ENCODE results near the gene NRN1.

The NRN1 gene

GRCh38 chr6:6002005-6002847, 4.5 kb downstream of the NRN1 start:
- peak; percentile 79 for DNase-seq

DNA sequence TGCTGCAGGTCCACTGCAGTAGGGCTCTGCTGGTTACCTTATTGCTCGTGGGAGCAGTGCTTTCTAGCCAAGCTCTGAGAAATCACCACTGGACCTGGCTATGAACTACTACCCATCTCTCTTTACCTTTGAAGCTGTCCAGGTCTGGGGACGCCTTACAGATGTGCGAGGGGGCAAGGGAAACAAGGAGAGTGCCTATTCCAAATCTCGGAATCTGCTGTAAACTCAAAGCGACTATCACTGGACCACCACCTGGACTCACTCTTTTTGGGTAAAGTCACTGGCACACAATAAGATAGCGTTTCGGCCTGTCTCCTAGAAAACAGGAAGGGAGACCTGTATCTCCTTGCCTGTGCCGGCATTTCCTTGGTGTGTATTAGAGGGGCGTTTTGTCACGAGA, 5.3 kb downstream of the NRN1 start:
- no peak for DNase-seq

DNA sequence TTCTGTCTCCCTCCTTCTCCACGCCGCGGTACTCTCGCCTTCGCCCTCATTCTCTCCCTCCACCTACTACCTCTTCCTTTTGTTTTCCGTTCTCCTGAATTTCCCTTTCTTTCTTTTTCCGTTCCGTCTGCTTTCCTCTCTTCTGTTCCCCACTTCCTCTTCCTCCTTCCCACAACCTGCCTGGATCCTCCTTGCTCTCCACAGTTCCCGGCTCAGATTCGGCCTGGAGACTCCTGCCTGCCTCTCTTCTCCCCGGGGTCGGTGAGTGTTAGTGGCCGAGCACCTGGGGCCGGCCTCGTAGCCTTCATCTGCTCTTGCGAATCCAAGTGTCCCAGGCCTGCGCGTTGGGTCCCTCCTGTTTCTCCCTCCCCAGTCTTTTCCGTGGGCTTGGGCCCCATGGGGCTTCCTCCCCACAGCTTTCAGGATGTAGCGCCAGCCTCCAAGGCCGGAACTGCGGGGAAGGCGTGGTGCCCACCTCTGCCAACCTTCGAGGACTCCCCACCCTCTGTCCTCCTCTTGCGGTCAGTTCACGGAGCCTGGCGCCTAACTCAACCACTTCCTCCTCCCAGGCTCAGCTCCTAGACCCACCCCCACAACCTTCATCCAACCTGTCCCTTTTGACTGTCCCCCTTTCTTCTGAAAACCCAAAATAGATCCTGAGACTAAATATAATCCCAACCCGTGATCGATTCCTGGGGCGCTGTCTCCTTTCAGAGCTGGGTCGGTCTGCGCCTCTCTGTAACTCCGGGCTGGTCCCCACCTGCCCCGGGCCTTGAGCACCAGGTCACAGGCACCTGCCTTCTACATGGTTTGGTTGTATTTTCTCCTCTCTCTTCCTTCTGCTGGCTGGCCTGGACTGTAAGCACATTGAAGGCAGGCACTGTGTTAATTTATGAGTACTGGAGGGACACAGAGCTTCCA, 6.8 kb downstream of the NRN1 start:
- DNase-seq: no peak

- peak; percentile 84 for DNase-seq
These were observed 7.7 kb downstream of the NRN1 start for GRCh38 chr6:5998711-5999687.

GRCh38 chr6:5998236-5998635, 8.5 kb downstream of the NRN1 start:
- peak; percentile 82 for DNase-seq

DNA sequence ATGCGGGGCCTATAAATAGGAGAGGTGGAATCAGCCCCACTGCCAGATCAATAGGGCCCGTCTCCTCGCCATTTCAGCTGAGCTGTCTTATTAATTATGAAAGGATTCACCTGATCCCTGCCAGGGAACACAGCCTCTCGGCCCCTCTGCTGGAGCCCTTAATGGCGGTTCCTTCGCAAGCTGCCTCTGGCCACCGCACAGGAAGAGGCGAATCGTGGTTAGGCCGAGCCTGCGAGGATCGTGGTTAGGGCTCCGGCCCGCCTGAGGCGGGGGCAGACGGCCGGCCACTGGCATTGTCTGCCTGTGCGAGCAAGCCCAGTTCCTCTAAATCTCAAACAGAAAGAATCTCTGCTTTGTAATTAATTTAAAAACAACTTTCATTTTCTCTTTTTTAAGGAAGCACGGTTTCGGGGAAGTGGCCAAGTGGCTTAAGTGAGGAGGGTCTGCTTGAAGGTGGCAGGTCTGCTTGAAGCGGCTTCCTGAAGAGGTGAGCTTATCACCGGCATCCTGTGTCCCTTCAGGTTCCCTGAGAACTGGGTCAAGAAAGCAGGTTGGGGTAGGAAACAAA, 9.2 kb downstream of the NRN1 start:
- peak; percentile 87 for DNase-seq

DNA sequence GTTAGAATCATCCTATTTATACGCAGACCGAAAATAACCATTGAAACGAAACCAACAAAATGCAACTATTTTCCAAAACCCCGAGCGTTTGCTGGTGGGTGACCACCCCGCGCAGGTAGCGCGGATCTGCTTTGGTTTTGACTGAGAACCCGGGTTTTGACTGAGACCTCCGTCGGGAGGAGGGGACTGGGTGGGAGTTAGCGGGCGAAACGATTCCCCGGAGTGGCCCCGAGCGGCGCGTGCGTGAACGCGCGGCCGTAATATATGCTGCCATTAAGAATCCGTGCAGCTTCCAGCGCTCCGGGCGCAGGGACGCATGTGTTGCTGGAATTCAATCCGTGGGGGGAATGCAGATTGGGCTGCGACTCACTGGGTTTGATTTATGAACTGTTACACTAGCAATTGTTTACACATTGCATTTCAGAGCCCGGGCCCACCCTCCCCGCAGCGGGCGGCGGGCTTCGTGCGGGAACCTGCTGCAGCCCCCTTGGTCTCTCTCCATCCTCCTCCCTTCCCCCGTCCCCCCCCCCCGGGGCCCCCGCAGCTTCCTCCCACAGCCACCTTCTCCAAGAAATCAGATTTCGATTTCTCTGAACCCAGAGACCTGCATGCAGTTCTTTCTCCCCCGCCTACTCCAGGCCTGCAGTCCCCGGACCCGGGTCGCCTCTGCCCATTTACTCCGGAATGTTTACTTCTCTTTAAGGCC, 9.9 kb downstream of the NRN1 start:
- DNase-seq: peak; percentile 88

DNA sequence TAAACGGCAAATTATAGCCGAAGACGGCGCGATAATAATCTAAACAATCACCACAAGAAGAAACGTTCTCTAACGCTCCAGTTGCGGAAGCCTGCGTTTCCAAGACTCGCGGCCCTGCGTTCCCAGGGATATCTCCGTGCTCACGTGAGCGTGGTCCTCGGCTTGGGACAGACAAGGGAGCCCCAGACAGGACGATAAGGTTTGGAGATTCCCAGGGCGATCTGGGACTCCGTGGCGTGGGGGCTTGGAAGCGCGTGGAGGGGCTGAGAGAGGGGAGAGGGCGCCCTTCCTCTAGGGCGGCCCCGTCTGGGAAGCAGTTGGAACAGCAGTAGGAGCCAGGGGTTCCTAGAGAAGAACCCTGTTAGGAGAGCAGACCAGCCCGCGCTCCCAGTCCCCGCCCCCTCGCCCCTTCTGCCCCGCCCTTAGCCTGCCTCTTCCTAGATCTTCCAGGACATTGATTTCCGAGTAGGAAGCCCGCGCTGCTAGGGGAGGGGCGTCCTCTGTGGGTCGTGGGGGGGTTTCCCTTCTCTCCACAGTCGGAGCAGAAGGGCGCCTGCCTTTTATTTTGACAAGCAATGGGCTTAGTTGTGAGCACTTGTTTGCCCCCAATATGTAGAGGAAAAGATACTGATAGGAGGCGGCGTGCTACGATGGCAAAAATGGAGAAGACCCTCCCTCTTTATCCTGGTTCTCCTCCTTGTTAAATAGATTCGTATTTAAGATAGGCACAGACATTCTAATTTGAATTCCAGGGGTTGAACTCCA, 10.6 kb downstream of the NRN1 start:
- peak; percentile 92 for DNase-seq

GRCh38 chr6:5995658-5995948, 11.1 kb downstream of the NRN1 start:
- no peak for DNase-seq

- DNase-seq: peak; percentile 33
These were observed 11.6 kb downstream of the NRN1 start for GRCh38 chr6:5994999-5995657.

- peak; percentile 17 for DNase-seq
These were observed 12.3 kb downstream of the NRN1 start for GRCh38 chr6:5994234-5994998.

DNA sequence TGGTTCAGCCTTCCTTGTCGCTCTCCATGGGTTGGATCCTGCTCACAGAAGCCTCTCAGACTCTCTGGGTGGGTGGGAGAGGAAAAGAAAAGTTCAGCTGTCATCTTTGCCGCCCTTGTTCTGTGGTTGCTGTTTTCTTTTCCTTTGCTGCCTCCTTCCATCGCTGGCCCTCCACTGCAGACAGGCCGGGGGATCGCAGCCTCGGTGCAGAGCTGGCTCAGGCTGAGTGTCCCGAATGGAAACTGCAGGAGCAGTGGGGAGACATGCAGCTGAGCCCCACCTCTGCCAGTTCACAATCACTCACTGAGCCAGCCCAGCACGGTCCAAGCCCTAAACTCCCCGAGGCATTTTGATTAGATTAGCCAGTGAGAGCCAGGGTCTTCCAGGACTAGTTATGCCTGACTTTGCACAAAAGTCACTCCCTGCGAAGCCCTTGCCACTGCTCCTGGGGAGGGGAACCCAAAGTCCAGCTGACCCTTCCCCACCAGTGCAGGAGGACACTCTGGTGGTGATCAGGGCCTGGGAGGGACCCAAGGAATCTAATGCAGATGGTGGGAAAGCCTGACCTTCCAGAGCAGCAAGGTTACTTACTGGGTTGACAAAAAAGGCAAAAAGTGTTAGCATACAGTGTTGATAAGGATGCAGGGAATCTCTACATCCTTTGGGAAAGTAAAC, 14.0 kb downstream of the NRN1 start:
- DNase-seq: peak; percentile 39

DNA sequence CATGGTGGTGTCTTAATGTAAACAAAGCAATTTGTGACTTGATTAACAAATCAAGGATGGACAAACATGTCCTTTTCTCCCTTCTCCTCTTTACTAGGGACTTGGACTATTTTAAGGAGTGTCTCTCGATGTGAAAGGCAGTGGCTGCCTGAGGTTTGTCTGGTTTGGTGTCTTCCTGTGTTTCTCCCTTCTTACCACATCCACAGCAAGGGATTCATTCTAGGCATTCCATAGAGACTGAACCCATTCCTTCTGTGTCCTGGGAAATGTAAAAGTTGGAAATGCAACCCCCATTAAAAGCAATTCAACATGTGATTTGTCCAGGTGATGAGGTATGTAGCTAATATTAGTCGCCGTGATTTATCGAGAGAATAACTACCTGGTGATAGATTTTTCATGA, 15.9 kb downstream of the NRN1 start:
- DNase-seq: no peak

DNA sequence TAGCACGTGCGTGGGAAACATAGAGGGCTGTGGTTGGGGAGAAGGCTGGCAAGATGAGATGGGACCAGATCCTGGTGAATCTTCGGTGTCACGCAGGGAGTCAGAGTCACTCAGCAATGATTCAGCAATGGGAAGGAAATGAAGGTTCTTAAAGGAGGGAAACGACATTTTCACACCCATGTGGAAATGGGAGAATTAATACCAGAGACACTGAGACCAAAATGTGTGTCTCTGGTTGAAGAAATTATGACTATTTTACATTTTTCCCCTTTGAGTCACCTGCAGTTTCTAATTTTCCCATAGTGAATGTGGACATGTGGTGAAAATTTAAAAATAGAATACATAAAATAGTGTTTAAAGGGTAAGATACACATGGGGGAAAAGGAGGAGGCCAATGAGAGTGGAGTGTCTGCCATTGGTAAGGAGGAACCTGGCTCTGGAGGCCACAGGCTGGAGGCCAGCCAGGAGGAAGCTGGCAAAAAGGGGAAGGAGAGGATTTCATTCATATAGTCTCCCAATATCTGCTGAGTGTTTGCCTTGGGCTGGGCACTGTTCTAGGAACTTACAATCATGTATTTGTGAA, 17.5 kb downstream of the NRN1 start:
- DNase-seq: no peak

- no peak for DNase-seq
These were observed 19.9 kb downstream of the NRN1 start for GRCh38 chr6:5986861-5987260.

GRCh38 chr6:5984150-5985089, 22.3 kb downstream of the NRN1 start:
- no peak for DNase-seq

Data from eye (tissue), 1 donor.